Naive thymus-derived CD8-positive, alpha-beta T cell (primary cell): ENCODE results near the gene QSER1. TPM values are rescaled to one million over a fixed set of nuclear protein-coding genes. Genes with fewer than 3 reads are reported as not detected.
"Not testable (repeated sequence)": the region's sequence is repeated elsewhere in the genome, so short reads cannot be mapped to it uniquely, and the experiment has no call there.

ENCODE experiments used
- ATAC-seq, 2 donors: fragments of 150-1000 bp; cut with Tn5 transposase in 1 of 2; sonication (Bioruptor Pico), chemical (Tn5 transposase) in 1 of 2; 1 replicate in 1 of 2; 2 replicates in 1 of 2; pipeline ENCODE4 v1.10.0; 2021; ENCODE audit warnings: mild to moderate bottlenecking in 2 of 2, moderate library complexity in 2 of 2
- POLR2A ChIA-PET: fragments of 350-600 bp; sonication (Branson Sonifier 250); formaldehyde crosslinking; loops from one replicate; lab custom pipeline; 2021; ENCODE audit warnings: antibody characterized with exemption; lab: Charles Lee
- DNase-seq, 10 donors: peaks; one replicate each; pipeline versions ENCODE4 v3.0.0 to v3.0.0-alpha.2; 2020 to 2022
- H3K27ac Mint-ChIP-seq, 10 donors: one replicate each; pipeline ENCODE4 v1.8.0; 2020 to 2022; ENCODE audit warnings: mild to moderate bottlenecking in 10 of 10, mixed read lengths in 10 of 10, moderate library complexity in 4 of 10, inconsistent platforms in 1 of 10
- H3K27me3 Mint-ChIP-seq, 5 donors: one replicate each; pipeline ENCODE4 v1.8.0; 2021 to 2022; ENCODE audit warnings: mixed read lengths in 5 of 5
- H3K36me3 Mint-ChIP-seq, 3 donors: one replicate each; pipeline ENCODE4 v1.8.0; 2020 to 2022; ENCODE audit warnings: mixed read lengths in 3 of 3, mild to moderate bottlenecking in 2 of 3, inconsistent platforms in 1 of 3
- H3K4me1 Mint-ChIP-seq, 4 donors: one replicate each; pipeline ENCODE4 v1.8.0; 2021 to 2022; ENCODE audit warnings: mixed read lengths in 4 of 4
- H3K4me3 Mint-ChIP-seq, 10 donors: one replicate each; pipeline ENCODE4 v1.8.0; 2020 to 2022; ENCODE audit warnings: mild to moderate bottlenecking in 10 of 10, mixed read lengths in 10 of 10, moderate library complexity in 6 of 10, inconsistent platforms in 1 of 10
- H3K9me3 Mint-ChIP-seq, 9 donors: one replicate each; pipeline ENCODE4 v1.8.0; 2020 to 2022; ENCODE audit warnings: mixed read lengths in 9 of 9, mild to moderate bottlenecking in 3 of 9, inconsistent platforms in 1 of 9, moderate library complexity in 1 of 9
- polyA plus RNA-seq, 3 donors: library from polyadenylated mRNA; unstranded; fragments of 300-500 nt; fragmentation: Illumina TruSeq; gene quantifications; one replicate each; pipeline ENCODE4 v1.2.3, GENCODE V29; 2021
- total RNA-seq, 8 experiments: library from RNA in 2 of 8; stranded (reverse) in 2 of 8; gene quantifications; one replicate each; pipeline ENCODE4 v1.2.3 and lab custom pipeline; 2021 to 2026

Gene QSER1
- total and polyA plus RNA-seq, 5 experiments from 2014 or later = 0.55 to 11.4 (median 0.93) TPM

- DNase-seq (no peak), ATAC-seq (no peak)
- Mint-ChIP-seq H3K9me3 (peaks cover 0 to 11% (median 2%) of the 10 kb centered on the region in 9 donors), H3K4me3 (no peak overlapping the region), H3K27ac (no peak overlapping the region), H3K36me3 (no peaks in the 10 kb centered on the region), H3K4me1 (no peaks in the 10 kb centered on the region), H3K27me3 (peaks cover 0 to 11% (median 6%) of the 10 kb centered on the region in 5 donors)
- POLR2A ChIA-PET = no interaction called here
Measured at GRCh38 chr11:32874132-32874531, 18.5 kb upstream of the QSER1 start.

GRCh38 chr11:32881286-32881685 is 11.3 kb upstream of the QSER1 start:
- H3K27ac Mint-ChIP-seq = no peak overlapping the region
- peaks cover 0 to 4% (median 2%) of the 10 kb centered on the region in 5 donors for H3K27me3 Mint-ChIP-seq
- ATAC-seq (no peak), DNase-seq (no peak)
- H3K36me3 Mint-ChIP-seq = no peaks in the 10 kb centered on the region
- H3K9me3 Mint-ChIP-seq = no peaks in the 10 kb centered on the region
- H3K4me1 Mint-ChIP-seq = peaks cover 0 to 1% (median 0%) of the 10 kb centered on the region in 4 donors
- no peak overlapping the region for H3K4me3 Mint-ChIP-seq
- POLR2A ChIA-PET = no interaction called here

- POLR2A ChIA-PET = no interaction called here
- H3K36me3 Mint-ChIP-seq = no peaks in the 10 kb centered on the region
- DNase-seq (no peak), ATAC-seq (no peak)
- H3K4me3 Mint-ChIP-seq = no peak overlapping the region
- no peak overlapping the region for H3K27ac Mint-ChIP-seq
- H3K4me1 Mint-ChIP-seq = peaks cover 0 to 1% (median 0%) of the 10 kb centered on the region in 4 donors
- H3K27me3 Mint-ChIP-seq = peaks cover 0 to 3% (median 0%) of the 10 kb centered on the region in 5 donors
- no peaks in the 10 kb centered on the region for H3K9me3 Mint-ChIP-seq
Measured at GRCh38 chr11:32883421-32883820, 9.2 kb upstream of the QSER1 start.

GRCh38 chr11:32884023-32884422 is 8.6 kb upstream of the QSER1 start:
- H3K9me3 Mint-ChIP-seq = no peaks in the 10 kb centered on the region
- H3K4me3 Mint-ChIP-seq = no peak overlapping the region
- POLR2A ChIA-PET = no interaction called here
- H3K36me3 Mint-ChIP-seq = no peaks in the 10 kb centered on the region
- ATAC-seq (no peak), DNase-seq (no peak)
- peak overlapping the region in 1 of 10 donors; percentile 35 for H3K27ac Mint-ChIP-seq
- peaks cover 0 to 1% (median 0%) of the 10 kb centered on the region in 4 donors for H3K4me1 Mint-ChIP-seq
- H3K27me3 Mint-ChIP-seq = no peaks in the 10 kb centered on the region

GRCh38 chr11:32884770-32885384 is 7.7 kb upstream of the QSER1 start:
- H3K9me3 Mint-ChIP-seq = no peaks in the 10 kb centered on the region
- no peak for DNase-seq
- H3K36me3 Mint-ChIP-seq = no peaks in the 10 kb centered on the region
- no peak overlapping the region for H3K4me3 Mint-ChIP-seq
- H3K4me1 Mint-ChIP-seq = peaks cover 0 to 1% (median 0%) of the 10 kb centered on the region in 4 donors
- H3K27ac Mint-ChIP-seq = no peak overlapping the region
- ATAC-seq = peak; percentile 54 to 61
- POLR2A ChIA-PET = interaction anchor here (0.7 kb wide), 2 partner anchors 83 to 1499 kb away, joined by 3 read pairs; no protein-coding TSS in a partner anchor
- H3K27me3 Mint-ChIP-seq = no peaks in the 10 kb centered on the region

- POLR2A ChIA-PET = no interaction called here
- Mint-ChIP-seq H3K36me3 (no peaks in the 10 kb centered on the region), H3K27me3 (no peaks in the 10 kb centered on the region), H3K27ac (no peak overlapping the region), H3K9me3 (no peaks in the 10 kb centered on the region), H3K4me3 (no peak overlapping the region), H3K4me1 (peaks cover 0 to 1% (median 0%) of the 10 kb centered on the region in 4 donors)
- ATAC-seq = no peak
- DNase-seq = no peak
Measured at GRCh38 chr11:32885556-32885955, 7.1 kb upstream of the QSER1 start.

- Mint-ChIP-seq H3K4me1 (peaks cover 0 to 1% (median under 1%) of the 10 kb centered on the region in 4 donors), H3K36me3 (no peaks in the 10 kb centered on the region), H3K9me3 (no peaks in the 10 kb centered on the region), H3K27me3 (no peaks in the 10 kb centered on the region), H3K27ac (no peak overlapping the region), H3K4me3 (no peak overlapping the region)
- POLR2A ChIA-PET = no interaction called here
- ATAC-seq (no peak), DNase-seq (no peak)
Measured at GRCh38 chr11:32886180-32886579, 6.4 kb upstream of the QSER1 start.

GRCh38 chr11:32887707-32888383 is 4.8 kb upstream of the QSER1 start:
- H3K27me3 Mint-ChIP-seq, ATAC-seq, H3K9me3 Mint-ChIP-seq, H3K4me3 Mint-ChIP-seq, DNase-seq, H3K36me3 Mint-ChIP-seq, H3K27ac Mint-ChIP-seq: not testable (repeated sequence)
- POLR2A ChIA-PET = interaction anchor here (0.6 kb wide), 2 partner anchors 849 to 885 kb away, joined by 3 read pairs; no protein-coding TSS in a partner anchor
- peaks cover 4 to 11% (median 8%) of the 10 kb centered on the region in 4 donors for H3K4me1 Mint-ChIP-seq

GRCh38 chr11:32888384-32888710 is 4.3 kb upstream of the QSER1 start:
- H3K27ac Mint-ChIP-seq, H3K36me3 Mint-ChIP-seq, H3K9me3 Mint-ChIP-seq, DNase-seq, H3K4me3 Mint-ChIP-seq, ATAC-seq, H3K27me3 Mint-ChIP-seq: not testable (repeated sequence)
- POLR2A ChIA-PET = interaction anchor here (0.7 kb wide), 1 partner anchor 169 kb away, joined by 4 read pairs; no protein-coding TSS in a partner anchor
- H3K4me1 Mint-ChIP-seq = peaks cover 4 to 12% (median 8%) of the 10 kb centered on the region in 4 donors

GRCh38 chr11:32888805-32889204 is 3.8 kb upstream of the QSER1 start:
- Mint-ChIP-seq H3K4me3 (no peak overlapping the region), H3K27ac (no peak overlapping the region), H3K9me3 (no peaks in the 10 kb centered on the region), H3K36me3 (no peaks in the 10 kb centered on the region), H3K4me1 (peaks cover 4 to 17% (median 8%) of the 10 kb centered on the region in 4 donors), H3K27me3 (no peaks in the 10 kb centered on the region)
- no peak for ATAC-seq
- POLR2A ChIA-PET = interaction anchor here (0.7 kb wide), 1 partner anchor 169 kb away, joined by 4 read pairs; no protein-coding TSS in a partner anchor
- DNase-seq = no peak

- POLR2A ChIA-PET = no interaction called here
- no peak for DNase-seq
- peak overlapping the region in 4 of 10 donors; percentile 31 to 89 (median 78) for H3K27ac Mint-ChIP-seq
Measured at GRCh38 chr11:32890843-32891656, 1.6 kb upstream of the QSER1 start.

GRCh38 chr11:32891657-32892354 is 805 bp upstream of the QSER1 start:
- no peaks in the 10 kb centered on the region for H3K9me3 Mint-ChIP-seq
- DNase-seq (no peak), ATAC-seq (no peak)
- peaks cover 10 to 35% (median 25%) of the 10 kb centered on the region in 4 donors for H3K4me1 Mint-ChIP-seq
- H3K4me3 Mint-ChIP-seq = peak overlapping the region; percentile 77 to 93 (median 88)
- H3K27me3 Mint-ChIP-seq = no peaks in the 10 kb centered on the region
- peak overlapping the region; percentile 68 to 94 (median 88) for H3K27ac Mint-ChIP-seq
- POLR2A ChIA-PET = interaction anchor here (1.4 to 2.5 kb wide), 3 partner anchors 147 to 308 kb away, joined by 4 to 9 read pairs (median 7); partner anchors contain the start of genes CSTF3, EIF3M and TCP11L1
- H3K36me3 Mint-ChIP-seq = no peaks in the 10 kb centered on the region

More at GRCh38 chr11:32890843-32891656, 1.6 kb upstream of the QSER1 start:
- H3K4me1 Mint-ChIP-seq = peaks cover 9 to 35% (median 24%) of the 10 kb centered on the region in 4 donors
- peak overlapping the region; percentile 57 to 93 (median 88) for H3K4me3 Mint-ChIP-seq
- no peaks in the 10 kb centered on the region for H3K27me3 Mint-ChIP-seq
- no peaks in the 10 kb centered on the region for H3K9me3 Mint-ChIP-seq
- H3K36me3 Mint-ChIP-seq = no peaks in the 10 kb centered on the region
- ATAC-seq = no peak
